H1 (cell line): ENCODE measurements around the gene PHLPP2. TPM values are rescaled to one million over a fixed set of nuclear protein-coding genes. Genes with fewer than 3 reads are reported as not detected.

Experiments used
- CTCF ChIA-PET: fragments of 300-600 bp; sonication (Branson Sonifier 250); formaldehyde crosslinking; loops from one replicate; lab custom pipeline; 2021; ENCODE audit not compliant: partially characterized antibody; lab: Charles Lee
- POLR2A ChIA-PET: fragments of 300-600 bp; sonication (Branson Sonifier 250); formaldehyde crosslinking; loops from one replicate; lab custom pipeline; 2021; ENCODE audit warnings: inconsistent platforms; ENCODE audit not compliant: partially characterized antibody; lab: Charles Lee
- DNase-seq, 2 experiments: peaks; one replicate each; pipeline versions ENCODE4 v3.0.0 to v3.0.0-alpha.2; 2010 to 2022; ENCODE audit warnings: low spot score in 2 of 2, low read depth in 1 of 2, mixed read lengths in 1 of 2
- FAIRE-seq: peaks from 2 replicates; lab custom pipeline; 2011; peaks lifted over from hg19 to GRCh38; lab: Jason Lieb, UNC
- H2AFZ ChIP-seq: 2 replicates; pipeline ENCODE4 v1.8.1; 2012; ENCODE audit warnings: low read length, inconsistent platforms
- H2AK5ac ChIP-seq: 2 replicates; pipeline ENCODE4 v1.6.1; 2013; ENCODE audit warnings: low read depth, low read length
- H2BK120ac ChIP-seq: replicated peaks from 2 replicates; pipeline ENCODE3; 2013; ENCODE audit warnings: low read depth, low read length, inconsistent platforms
- H2BK12ac ChIP-seq: 2 replicates; pipeline ENCODE4 v1.6.1; 2013; ENCODE audit warnings: low read depth, low read length
- H2BK15ac ChIP-seq: 2 replicates; pipeline ENCODE4 v1.6.1; 2013; ENCODE audit warnings: low read length
- H2BK20ac ChIP-seq: 2 replicates; pipeline ENCODE4 v1.6.1; 2013; ENCODE audit warnings: low read length
- H2BK5ac ChIP-seq: 2 replicates; pipeline ENCODE4 v1.6.1; 2013; ENCODE audit warnings: low read depth, low read length
- H3K14ac ChIP-seq: 2 replicates; pipeline ENCODE4 v1.6.1; 2013; ENCODE audit warnings: inconsistent platforms; ENCODE audit not compliant: insufficient read length
- H3K18ac ChIP-seq: 2 replicates; pipeline ENCODE4 v1.6.1; 2013; ENCODE audit warnings: low read length; ENCODE audit errors: extremely low read depth
- H3K23ac ChIP-seq: 2 replicates; pipeline ENCODE4 v1.6.1; 2013; ENCODE audit warnings: inconsistent platforms; ENCODE audit not compliant: insufficient read length
- H3K23me2 ChIP-seq: 2 replicates; pipeline ENCODE4 v1.6.1; 2013; ENCODE audit warnings: low read depth, low read length
- H3K27ac ChIP-seq: 2 replicates; pipeline ENCODE4 v1.6.1; 2011; ENCODE audit warnings: low read depth, low read length, inconsistent platforms
- H3K27me3 ChIP-seq, 4 experiments: replicated peaks in 1 of 4; 1 replicate in 1 of 4; 2 replicates in 3 of 4; pipeline versions ENCODE4 v1.6.1 to v1.8.1; 2011 to 2013; ENCODE audit warnings: low read length in 3 of 4, mild to moderate bottlenecking in 3 of 4, inconsistent platforms in 2 of 4, mixed read lengths in 2 of 4, moderate library complexity in 1 of 4; ENCODE audit not compliant: control insufficient read depth in 3 of 4, insufficient read depth in 3 of 4; ENCODE audit errors: extremely low read depth in 1 of 4
- H3K36me3 ChIP-seq, 4 experiments: 2 replicates each; pipeline versions ENCODE4 v1.6.1 to v1.8.1; 2011 to 2013; ENCODE audit warnings: mild to moderate bottlenecking in 4 of 4, low read length in 3 of 4, moderate library complexity in 2 of 4, control low read depth in 1 of 4, inconsistent platforms in 1 of 4; ENCODE audit not compliant: insufficient read depth in 4 of 4, control insufficient read depth in 2 of 4
- H3K4ac ChIP-seq: replicated peaks from 2 replicates; pipeline ENCODE3; 2013; ENCODE audit warnings: low read length, low read depth, mixed read lengths, inconsistent platforms; ENCODE audit not compliant: insufficient read length
- H3K4me1 ChIP-seq, 4 experiments: replicated peaks in 1 of 4; 1 replicate in 1 of 4; 2 replicates in 3 of 4; pipeline versions ENCODE4 v1.6.1 to v1.8.1; 2011 to 2013; ENCODE audit warnings: low read length in 3 of 4, inconsistent platforms in 2 of 4, mixed read lengths in 1 of 4; ENCODE audit not compliant: insufficient read depth in 4 of 4, control insufficient read depth in 3 of 4
- H3K4me2 ChIP-seq, 2 experiments: 2 replicates each; pipeline versions ENCODE4 v1.6.1 to v1.8.1; 2011 to 2013; ENCODE audit warnings: low read depth in 2 of 2, low read length in 2 of 2, control low read depth in 1 of 2, inconsistent platforms in 1 of 2, mild to moderate bottlenecking in 1 of 2; ENCODE audit not compliant: insufficient read depth in 1 of 2
- H3K4me3 ChIP-seq, 4 experiments: fragments of 200-600, 300-600 bp in 1 of 4; sonication (generic), shearing (Covaris generic), sonication (Bioruptor Twin) in 1 of 4; 2 replicates each; pipeline versions ENCODE4 v1.5.1 to v1.8.1; 2011 to 2016; ENCODE audit warnings: low read length in 4 of 4, low read depth in 3 of 4, control low read depth in 2 of 4, inconsistent platforms in 2 of 4, mild to moderate bottlenecking in 2 of 4, mixed read lengths in 1 of 4, moderate library complexity in 1 of 4; ENCODE audit not compliant: insufficient read depth in 2 of 4; ENCODE audit errors: extremely low read depth in 1 of 4
- H3K56ac ChIP-seq: replicated peaks from 2 replicates; pipeline ENCODE3; 2013; ENCODE audit warnings: low read depth, mild to moderate bottlenecking, mixed read lengths, low read length, inconsistent platforms; ENCODE audit not compliant: insufficient read length
- H3K79me1 ChIP-seq: 2 replicates; pipeline ENCODE4 v1.6.1; 2013; ENCODE audit warnings: low read depth, low read length, control low read depth
- H3K79me2 ChIP-seq, 2 experiments: 2 replicates each; pipeline versions ENCODE4 v1.6.1 to v1.8.1; 2012 to 2013; ENCODE audit warnings: low read length in 2 of 2, mild to moderate bottlenecking in 2 of 2, inconsistent platforms in 1 of 2; ENCODE audit not compliant: insufficient read depth in 2 of 2, control insufficient read depth in 1 of 2
- H3K9ac ChIP-seq, 4 experiments: replicated peaks in 1 of 4; 1 replicate in 1 of 4; 2 replicates in 3 of 4; pipeline versions ENCODE4 v1.6.1 to v1.8.1; 2011 to 2013; ENCODE audit warnings: low read depth in 3 of 4, low read length in 3 of 4, control low read depth in 2 of 4, mild to moderate bottlenecking in 2 of 4, moderate library complexity in 2 of 4, inconsistent platforms in 1 of 4; ENCODE audit errors: extremely low read depth in 1 of 4
- H3K9me3 ChIP-seq, 2 experiments: 2 replicates each; pipeline versions ENCODE4 v1.6.1 to v1.8.1; 2012 to 2013; ENCODE audit warnings: mild to moderate bottlenecking in 2 of 2, moderate library complexity in 2 of 2, control low read depth in 1 of 2, inconsistent platforms in 1 of 2, low read depth in 1 of 2, low read length in 1 of 2, mixed read lengths in 1 of 2; ENCODE audit not compliant: insufficient read depth in 2 of 2
- H4K20me1 ChIP-seq, 2 experiments: replicated peaks in 1 of 2; 2 replicates each; pipeline versions ENCODE3 to v1.8.1; 2011 to 2013; ENCODE audit warnings: inconsistent platforms in 2 of 2, low read length in 2 of 2, mild to moderate bottlenecking in 1 of 2; ENCODE audit not compliant: insufficient read depth in 2 of 2, control insufficient read depth in 1 of 2
- H4K5ac ChIP-seq: 2 replicates; pipeline ENCODE4 v1.6.1; 2013; ENCODE audit warnings: low read length, low read depth, mixed read lengths, inconsistent platforms; ENCODE audit not compliant: insufficient read length
- H4K8ac ChIP-seq: 2 replicates; pipeline ENCODE4 v1.8.0; 2013; ENCODE audit warnings: mild to moderate bottlenecking, moderate library complexity, low read length, inconsistent platforms; ENCODE audit not compliant: insufficient read depth; ENCODE audit errors: extremely low read depth
- H4K91ac ChIP-seq: replicated peaks from 2 replicates; pipeline ENCODE3; 2013; ENCODE audit warnings: low read length, mixed read lengths, inconsistent platforms; ENCODE audit not compliant: insufficient read length
- EP300 ChIP-seq, 2 experiments: IDR thresholded peaks; 1 replicate in 1 of 2; 2 replicates in 1 of 2; pipeline ENCODE4 v1.6.1; 2011 to 2012; ENCODE audit warnings: low read depth in 2 of 2, low read length in 2 of 2, mild to moderate bottlenecking in 2 of 2, borderline replicate concordance in 1 of 2, inconsistent platforms in 1 of 2, moderate library complexity in 1 of 2
- KDM4A ChIP-seq: IDR thresholded peaks from one replicate; pipeline ENCODE4 v1.7.1; 2012; ENCODE audit warnings: low read depth, mild to moderate bottlenecking, moderate library complexity, low read length, inconsistent platforms; ENCODE audit not compliant: severe bottlenecking
- NANOG ChIP-seq: IDR thresholded peaks from 2 replicates; pipeline ENCODE4 v1.6.1; 2011; ENCODE audit warnings: low read length, low read depth, mild to moderate bottlenecking, inconsistent platforms; ENCODE audit not compliant: insufficient read depth, poor library complexity, severe bottlenecking
- PHF8 ChIP-seq: fragments of 200-600 bp; sonication (generic); conservative IDR thresholded peaks from 2 replicates; pipeline ENCODE4 v1.7.1; 2012; ENCODE audit warnings: low read depth, mild to moderate bottlenecking, inconsistent platforms, low read length, moderate library complexity
- POU5F1 ChIP-seq: IDR thresholded peaks from 2 replicates; pipeline ENCODE4 v1.6.1; 2011; ENCODE audit warnings: low read depth, mild to moderate bottlenecking, low read length, moderate library complexity
- SAP30 ChIP-seq: fragments of 300-600 bp; sonication (generic); IDR thresholded peaks from 2 replicates; pipeline ENCODE4 v1.7.1; 2012; ENCODE audit warnings: low read length, moderate library complexity, mild to moderate bottlenecking, inconsistent platforms; ENCODE audit not compliant: insufficient read depth, insufficient replicate concordance
- SIN3A ChIP-seq, 2 experiments: IDR thresholded peaks in 1 of 2; conservative IDR thresholded peaks in 1 of 2; 2 replicates each; pipeline ENCODE4 v1.6.1; 2011 to 2012; ENCODE audit warnings: low read length in 2 of 2, improper control_type of control experiment in 1 of 2, low read depth in 1 of 2, mild to moderate bottlenecking in 1 of 2
- SUZ12 ChIP-seq: fragments of 200-600 bp; sonication (generic); IDR thresholded peaks from 2 replicates; pipeline ENCODE4 v1.6.1; 2012; ENCODE audit warnings: mild to moderate bottlenecking, inconsistent platforms, low read length, moderate library complexity, mixed read lengths
- TAF1 ChIP-seq: IDR thresholded peaks from 2 replicates; pipeline ENCODE4 v1.6.1; 2011; ENCODE audit warnings: mild to moderate bottlenecking, low read depth, low read length
- TEAD4 ChIP-seq: IDR thresholded peaks from 2 replicates; pipeline ENCODE4 v1.6.1; 2012; ENCODE audit warnings: low read depth, low read length, inconsistent platforms, mixed read lengths
- YY1 ChIP-seq: IDR thresholded peaks from 2 replicates; pipeline ENCODE4 v1.6.1; 2011; ENCODE audit warnings: low read depth, mild to moderate bottlenecking, low read length
- WGBS, 2 experiments: shearing (Covaris generic) in 1 of 2; methylation state at CpG; one replicate each; pipeline versions ENCODE4 v1.1.6 to v1.1.7; 2013 to 2015; ENCODE audit warnings: low lambda C conversion rate in 2 of 2, mixed read lengths in 2 of 2, inconsistent platforms in 1 of 2, low coverage in 1 of 2, missing lambda C conversion rate in 1 of 2; ENCODE audit not compliant: insufficient replicate concordance in 2 of 2, insufficient coverage in 1 of 2, insufficient read length in 1 of 2; ENCODE audit errors: extremely low coverage in 1 of 2, missing lambda C conversion rate in 1 of 2; 5-methylcytosine and 5-hydroxymethylcytosine counted together
- polyA plus RNA-seq, 7 experiments: library from polyadenylated mRNA; depleted of rRNA in 3 of 7; stranded (reverse) in 5 of 7; unstranded in 2 of 7; fragments of >200 nt in 5 of 7; fragments of 200-250 nt in 2 of 7; gene quantifications; 1 replicate in 5 of 7; 2 replicates in 1 of 7; 4 replicates in 1 of 7; pipeline versions ENCODE4 v1.2.1 to v1.2.3, GENCODE V29; 2011 to 2013; ENCODE audit warnings: missing spikeins in 2 of 7, mixed read lengths in 2 of 7
- total RNA-seq: library from RNA; stranded (reverse); fragmentation: NEBNext Ultra II Directional; extraction: Animal tissue kit (Norgen Biotek cat#: 25700); gene quantifications from 2 replicates; pipeline ENCODE4 v1.2.1, GENCODE V29; 2021

PHLPP2 gene
- total and polyA plus RNA-seq, 2 of the 8 experiments (the other 6 are each of a cell fraction or from before 2014, with no cell fraction given) = 7.3 to 12.9 TPM

- Histone ChIP-seq H4K5ac (no peak overlapping the region), H3K9me3 (no peaks in the 10 kb centered on the region), H4K8ac (no peak overlapping the region), H3K4me3 (no peak overlapping the region), H2BK12ac (no peak overlapping the region), H3K36me3 (peaks cover 7 to 34% (median 19%) of the 10 kb centered on the region in 4 experiments), H2BK20ac (no peak overlapping the region), H3K18ac (no peak overlapping the region), H2AFZ (no peak overlapping the region), H3K23me2 (no peaks in the 10 kb centered on the region), H2AK5ac (no peak overlapping the region), H2BK120ac (no peak overlapping the region), H4K91ac (no peak overlapping the region), H3K27me3 (no peaks in the 10 kb centered on the region), H3K14ac (no peak overlapping the region), H3K4me2 (no peak overlapping the region), H3K56ac (no peak overlapping the region), H2BK15ac (no peak overlapping the region), H3K9ac (no peak overlapping the region), H3K79me2 (no peaks in the 10 kb centered on the region), H3K27ac (no peak overlapping the region), H4K20me1 (no peaks in the 10 kb centered on the region), H3K79me1 (no peaks in the 10 kb centered on the region), H3K4ac (no peak overlapping the region), H3K23ac (no peak overlapping the region), H2BK5ac (no peak overlapping the region), H3K4me1 (no peaks in the 10 kb centered on the region)
- WGBS, 2 experiments = 89% methylated on average over 4 of the region's 4 CpGs; no CpG with 5 or more reads in 1 of the 2 experiments
- POLR2A ChIA-PET = no interaction called here
- CTCF ChIA-PET = interaction anchor here (0.8 kb wide), 1 partner anchor 80 kb away, joined by 3 read pairs; no protein-coding TSS in a partner anchor
- no peak for FAIRE-seq
- DNase-seq = no peak
- no peak for TF ChIP-seq POU5F1
- TF ChIP-seq TEAD4 = no peak
- TF ChIP-seq KDM4A = no peak
- no peak for TF ChIP-seq TAF1
- no peak for TF ChIP-seq PHF8
- TF ChIP-seq EP300 (IDR thresholded peaks at IDR 0.05; ENCODE audit: borderline replicate concordance in 1 of 2, low read depth in 2 of 2, low read length in 2 of 2) = no peak
- no peak for TF ChIP-seq SUZ12
- no peak for TF ChIP-seq NANOG
- TF ChIP-seq YY1 = no peak
- TF ChIP-seq SAP30 = no peak
- no peak for TF ChIP-seq SIN3A (conservative IDR thresholded peaks at IDR 0.05 in 1 of 2, IDR thresholded peaks at IDR 0.05 in 1 of 2; ENCODE audit: low read depth in 1 of 2, low read length in 2 of 2)
These were observed 23.7 kb upstream of the PHLPP2 start for GRCh38 chr16:71748226-71748625.
